Erythroblast (primary cell): ENCODE results near the gene DGKH.

ENCODE experiments used
- GATA1 ChIP-seq: IDR thresholded peaks from 2 replicates; pipeline ENCODE4 v1.6.1; 2011; ENCODE audit warnings: low read depth, mild to moderate bottlenecking, control low read depth, low read length, moderate library complexity
- POLR2A ChIP-seq: IDR thresholded peaks from 2 replicates; pipeline ENCODE4 v1.6.1; 2011; ENCODE audit warnings: mild to moderate bottlenecking, low read length

DNA sequence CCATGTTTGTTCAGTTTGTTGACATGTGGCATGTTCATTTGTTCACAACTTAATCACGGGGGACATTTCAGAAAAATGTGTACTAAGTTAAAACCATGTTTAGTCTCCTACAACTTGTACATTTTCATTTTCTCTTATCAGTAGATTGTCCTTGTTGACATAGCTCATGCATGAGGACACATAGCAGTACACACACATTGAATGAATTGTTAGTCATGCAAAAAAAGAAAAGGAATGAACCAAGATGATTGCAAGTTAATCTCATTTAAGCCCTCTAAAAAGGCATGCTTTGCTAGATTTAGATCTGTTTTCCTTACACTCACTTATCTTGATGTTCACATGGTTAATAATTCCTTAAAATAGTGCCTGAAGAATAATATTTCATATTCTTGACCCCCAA lies 185.3 kb downstream of the DGKH start:
- TF ChIP-seq POLR2A (no peak), GATA1 (no peak)
